Tibial nerve (tissue), 4 donors: ENCODE measurements around the gene ROR1.

ENCODE experiments used
- EP300 ChIP-seq, 2 donors: sonication (generic); formaldehyde crosslinking; IDR thresholded peaks; one replicate each; pipeline ENCODE4 v1.6.1; 2017; ENCODE audit warnings: antibody characterized with exemption in 2 of 2, mild to moderate bottlenecking in 1 of 2
- TF ChIP-seq, protein P1 (sequence below), 5 experiments: fragments of 200-600 bp in 3 of 5; fragments of 450-650 bp in 2 of 5; sonication (generic) in 3 of 5; IDR thresholded peaks; one replicate each; pipeline ENCODE4 v1.5.1; 2016 to 2019; ENCODE audit warnings: antibody characterized with exemption in 5 of 5, mild to moderate bottlenecking in 3 of 5, moderate library complexity in 2 of 5

DNA sequence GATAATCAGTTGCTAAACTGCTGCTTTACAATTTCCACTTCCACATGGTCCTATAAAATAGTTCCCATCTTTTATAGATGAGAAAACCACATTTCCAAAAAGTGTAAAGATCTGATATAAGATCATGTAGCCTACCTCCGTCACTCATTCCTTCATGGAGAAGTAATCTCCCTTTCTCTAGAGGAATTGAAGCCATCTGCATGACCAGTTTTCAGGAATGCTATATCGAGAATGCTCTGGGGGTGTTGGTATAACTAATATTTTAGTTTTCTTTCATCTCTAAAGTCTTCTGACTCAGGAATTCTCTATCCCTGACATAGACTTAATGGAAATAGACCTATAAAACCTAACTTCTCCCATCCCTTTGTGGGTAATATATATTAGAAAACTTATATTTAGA is 256.6 kb downstream of the ROR1 start:
- TF ChIP-seq, protein P1, sequence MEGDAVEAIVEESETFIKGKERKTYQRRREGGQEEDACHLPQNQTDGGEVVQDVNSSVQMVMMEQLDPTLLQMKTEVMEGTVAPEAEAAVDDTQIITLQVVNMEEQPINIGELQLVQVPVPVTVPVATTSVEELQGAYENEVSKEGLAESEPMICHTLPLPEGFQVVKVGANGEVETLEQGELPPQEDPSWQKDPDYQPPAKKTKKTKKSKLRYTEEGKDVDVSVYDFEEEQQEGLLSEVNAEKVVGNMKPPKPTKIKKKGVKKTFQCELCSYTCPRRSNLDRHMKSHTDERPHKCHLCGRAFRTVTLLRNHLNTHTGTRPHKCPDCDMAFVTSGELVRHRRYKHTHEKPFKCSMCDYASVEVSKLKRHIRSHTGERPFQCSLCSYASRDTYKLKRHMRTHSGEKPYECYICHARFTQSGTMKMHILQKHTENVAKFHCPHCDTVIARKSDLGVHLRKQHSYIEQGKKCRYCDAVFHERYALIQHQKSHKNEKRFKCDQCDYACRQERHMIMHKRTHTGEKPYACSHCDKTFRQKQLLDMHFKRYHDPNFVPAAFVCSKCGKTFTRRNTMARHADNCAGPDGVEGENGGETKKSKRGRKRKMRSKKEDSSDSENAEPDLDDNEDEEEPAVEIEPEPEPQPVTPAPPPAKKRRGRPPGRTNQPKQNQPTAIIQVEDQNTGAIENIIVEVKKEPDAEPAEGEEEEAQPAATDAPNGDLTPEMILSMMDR (IDR thresholded peaks at IDR 0.05), result no peak
- no peak for TF ChIP-seq EP300 (IDR thresholded peaks at IDR 0.05)
